Cortex of kidney (tissue), 1 donor: ENCODE measurements around the gene TAS1R3.

Source experiments
- DNase-seq: peaks from one replicate; lab custom pipeline; 2025; lab: John Stamatoyannopoulos, UW

Gene TAS1R3

DNA sequence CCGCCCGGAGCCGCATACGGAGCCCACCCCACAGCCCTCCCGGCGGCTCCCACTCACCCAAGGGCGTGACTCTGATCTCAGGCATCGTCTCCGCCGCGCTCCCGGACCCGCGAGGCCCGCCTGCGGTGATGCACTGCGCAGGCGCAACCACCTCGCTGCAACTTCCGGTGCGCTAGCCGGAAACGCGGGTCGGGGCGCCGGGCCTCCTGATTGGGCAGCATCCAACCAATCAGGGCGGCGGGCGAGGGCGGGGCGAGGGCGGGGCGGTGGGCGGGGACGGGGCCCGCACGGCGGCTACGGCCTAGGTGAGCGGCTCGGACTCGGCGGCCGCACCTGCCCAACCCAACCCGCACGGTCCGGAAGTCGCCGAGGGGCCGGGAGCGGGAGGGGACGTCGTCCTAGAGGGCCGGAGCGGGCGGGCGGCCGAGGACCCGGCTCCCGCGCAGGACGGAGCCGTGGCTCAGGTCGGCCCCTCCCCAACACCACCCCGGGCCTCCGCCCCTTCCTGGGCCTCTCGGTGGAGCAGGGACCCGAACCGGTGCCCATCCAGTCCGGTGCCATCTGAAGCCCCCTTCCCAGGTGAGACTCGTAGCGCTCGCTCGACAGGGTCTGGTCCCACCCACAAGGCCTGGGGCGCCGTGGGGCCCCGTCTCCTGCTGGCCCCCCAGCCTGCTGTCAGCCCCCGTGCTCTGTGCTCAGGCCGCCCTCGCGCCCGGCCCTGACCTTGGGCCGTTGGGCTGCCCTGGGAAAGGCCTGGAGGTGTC lies 6.4 kb upstream of the TAS1R3 start, which contains the start of the genes CPTP and INTS11:
Gene CPTP, plus strand, starts transcription at position 279 of the 764 bp plus-strand sequence. CDS start 2,109 bp downstream, outside the sequence.
Gene INTS11, minus strand, starts transcription at position 137 of the 764 bp plus-strand sequence. Its CDS starts 52 bp downstream, at position 85.
- peak; percentile 61 for DNase-seq

DNA sequence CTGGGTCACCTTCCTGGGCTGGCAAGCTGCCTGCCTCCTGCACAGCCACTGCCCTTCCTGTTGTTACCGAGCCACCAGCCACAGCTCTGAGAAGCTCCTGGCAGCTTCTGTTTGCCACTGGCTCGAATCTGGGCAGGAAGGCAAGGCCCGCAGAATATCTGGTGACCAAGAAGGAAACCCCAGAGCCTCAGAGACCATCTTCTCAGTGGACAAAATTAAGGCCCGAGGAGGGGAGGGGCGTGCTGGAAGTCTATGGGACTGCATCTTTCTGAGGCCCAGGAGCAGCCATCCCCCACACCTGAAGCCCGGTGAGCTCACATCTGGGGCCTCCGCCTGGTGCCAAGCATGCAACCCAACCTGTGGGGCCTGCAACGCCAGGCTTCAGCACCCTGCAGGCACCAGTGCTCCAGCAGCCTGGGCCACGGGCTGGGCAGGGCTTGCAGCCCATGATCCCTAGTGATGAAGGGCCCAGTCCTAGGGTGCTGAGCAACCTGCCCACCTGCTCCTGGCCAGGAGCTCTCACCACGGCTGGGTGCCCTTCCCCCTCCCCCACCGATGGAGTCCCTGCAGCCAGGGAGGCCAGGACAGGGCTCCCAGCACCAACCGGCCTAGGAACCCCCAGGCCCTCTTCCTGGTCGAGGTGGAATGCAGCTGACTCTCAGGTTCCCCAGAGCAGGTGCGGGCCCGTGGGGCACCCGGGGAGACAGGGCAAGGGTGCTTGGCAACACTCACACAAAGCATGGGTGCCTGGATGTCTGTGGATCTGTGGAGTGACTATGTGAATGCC lies 5.6 kb upstream of the TAS1R3 start:
- no peak for DNase-seq

DNA sequence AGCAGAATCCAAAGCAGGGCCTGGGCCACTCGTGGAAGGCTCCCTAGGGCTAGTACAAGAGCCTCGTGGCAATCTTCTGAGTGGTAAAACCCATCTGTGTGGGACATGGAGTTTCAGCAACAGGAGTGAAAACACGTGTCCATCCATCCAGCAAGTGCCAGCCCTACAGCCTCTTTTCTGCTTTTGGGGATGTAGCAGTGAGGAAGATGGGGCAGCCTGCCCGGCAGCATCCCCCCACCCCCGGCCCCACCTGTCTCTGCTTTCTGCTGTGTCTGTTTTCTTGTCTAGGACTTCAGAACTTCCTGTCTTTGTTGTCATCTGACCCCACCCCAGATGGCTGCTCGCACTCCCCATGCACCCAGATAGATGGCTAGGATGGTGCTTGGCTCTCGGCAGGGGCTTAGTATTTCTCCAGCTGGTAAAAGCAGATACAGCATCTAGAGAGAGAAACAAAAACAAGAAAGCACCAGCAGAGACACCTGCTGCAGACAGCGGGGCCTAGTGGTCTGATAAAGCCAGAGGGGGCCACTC lies 4.9 kb upstream of the TAS1R3 start:
- DNase-seq = no peak

DNA sequence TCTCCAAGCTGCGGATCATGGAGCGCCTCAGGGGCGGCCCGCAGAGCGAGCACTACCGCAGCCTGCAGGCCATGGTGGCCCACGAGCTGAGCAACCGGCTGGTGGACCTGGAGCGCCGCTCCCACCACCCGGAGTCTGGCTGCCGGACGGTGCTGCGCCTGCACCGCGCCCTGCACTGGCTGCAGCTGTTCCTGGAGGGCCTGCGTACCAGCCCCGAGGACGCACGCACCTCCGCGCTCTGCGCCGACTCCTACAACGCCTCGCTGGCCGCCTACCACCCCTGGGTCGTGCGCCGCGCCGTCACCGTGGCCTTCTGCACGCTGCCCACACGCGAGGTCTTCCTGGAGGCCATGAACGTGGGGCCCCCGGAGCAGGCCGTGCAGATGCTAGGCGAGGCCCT lies 3.8 kb upstream of the TAS1R3 start:
- no peak for DNase-seq

DNA sequence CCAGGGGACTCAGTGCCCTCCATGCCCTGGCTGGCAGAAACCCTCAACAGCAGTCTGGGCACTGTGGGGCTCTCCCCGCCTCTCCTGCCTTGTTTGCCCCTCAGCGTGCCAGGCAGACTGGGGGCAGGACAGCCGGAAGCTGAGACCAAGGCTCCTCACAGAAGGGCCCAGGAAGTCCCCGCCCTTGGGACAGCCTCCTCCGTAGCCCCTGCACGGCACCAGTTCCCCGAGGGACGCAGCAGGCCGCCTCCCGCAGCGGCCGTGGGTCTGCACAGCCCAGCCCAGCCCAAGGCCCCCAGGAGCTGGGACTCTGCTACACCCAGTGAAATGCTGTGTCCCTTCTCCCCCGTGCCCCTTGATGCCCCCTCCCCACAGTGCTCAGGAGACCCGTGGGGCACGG lies 2.8 kb upstream of the TAS1R3 start:
- DNase-seq = no peak

DNA sequence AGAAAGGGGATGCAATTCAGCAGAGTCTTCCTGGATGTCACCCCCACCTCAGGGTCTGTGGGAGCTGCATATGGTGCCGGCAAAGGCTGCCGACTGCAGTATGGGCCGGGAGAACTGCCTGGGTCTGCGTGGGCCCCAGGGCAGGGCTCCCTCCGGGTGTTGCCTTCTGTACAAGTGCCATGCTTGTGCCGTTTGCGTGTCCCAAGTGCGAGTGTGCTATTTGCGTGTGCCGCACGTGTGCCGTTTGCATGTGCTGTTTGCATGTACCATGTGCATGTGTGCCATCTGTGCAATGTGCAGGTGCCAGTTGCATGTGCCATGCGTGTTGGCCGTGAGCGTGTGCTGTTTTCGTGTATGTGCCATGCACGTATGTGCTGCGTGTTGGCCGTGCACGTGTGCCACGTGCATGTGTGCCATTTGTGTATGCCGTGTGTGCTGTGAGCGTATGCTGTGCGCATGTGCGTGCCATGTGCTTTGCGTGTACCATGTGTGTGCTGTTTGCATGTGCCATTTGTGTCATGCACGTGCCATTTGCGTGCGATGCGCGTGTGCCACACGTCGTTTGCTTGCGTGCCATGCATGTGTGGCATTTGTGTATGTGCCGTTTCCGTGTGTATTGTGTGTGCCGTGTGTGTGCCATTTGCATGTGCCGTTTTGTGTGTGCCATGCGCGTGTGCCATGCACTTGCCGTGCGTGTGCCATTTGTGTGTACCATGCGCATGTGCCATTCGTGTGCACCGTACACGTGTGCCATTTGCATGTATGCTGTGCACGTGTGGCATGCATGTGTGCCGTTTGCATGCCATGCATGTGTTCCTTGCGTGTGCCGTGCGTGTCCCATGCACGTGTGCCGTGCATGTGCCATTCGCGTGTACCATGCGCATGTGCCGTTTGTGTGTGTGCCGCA lies 1.5 kb upstream of the TAS1R3 start:
- DNase-seq = no peak

DNA sequence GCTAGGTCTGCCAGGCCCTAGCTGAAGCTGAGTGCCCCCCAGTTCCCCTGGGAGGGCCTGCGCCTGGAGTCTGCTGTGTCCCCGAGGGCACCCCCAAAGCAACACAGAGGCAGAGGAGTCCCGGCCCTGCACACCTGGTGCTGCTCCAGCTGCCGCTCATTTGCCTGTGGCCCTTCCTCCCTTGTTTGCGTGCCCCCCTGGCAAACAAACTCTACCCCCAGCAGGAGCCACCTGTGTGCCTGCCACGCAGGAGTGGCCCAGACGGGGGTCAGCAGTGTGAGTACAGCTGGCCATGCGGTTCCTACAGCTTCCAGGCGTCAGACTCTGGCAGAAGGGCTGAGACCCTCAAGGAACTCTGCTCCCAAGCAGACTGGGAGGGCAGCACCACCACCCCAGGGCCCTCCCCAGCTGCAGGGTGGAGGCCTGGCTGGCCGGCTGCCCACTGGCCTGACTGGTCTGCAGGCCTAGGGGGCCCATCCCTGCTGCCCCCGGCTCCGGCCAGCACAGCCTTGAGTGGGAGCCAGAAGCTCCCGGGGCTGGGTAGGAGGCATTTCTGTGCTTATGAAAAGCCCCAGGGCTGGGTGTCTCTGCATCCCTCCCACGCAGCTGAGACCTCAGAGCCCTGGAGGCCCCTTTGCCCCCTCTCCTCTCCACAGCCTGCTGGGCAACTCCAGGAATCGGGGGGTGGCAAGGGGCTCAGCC lies 563 bp upstream of the TAS1R3 start:
- no peak for DNase-seq

DNA sequence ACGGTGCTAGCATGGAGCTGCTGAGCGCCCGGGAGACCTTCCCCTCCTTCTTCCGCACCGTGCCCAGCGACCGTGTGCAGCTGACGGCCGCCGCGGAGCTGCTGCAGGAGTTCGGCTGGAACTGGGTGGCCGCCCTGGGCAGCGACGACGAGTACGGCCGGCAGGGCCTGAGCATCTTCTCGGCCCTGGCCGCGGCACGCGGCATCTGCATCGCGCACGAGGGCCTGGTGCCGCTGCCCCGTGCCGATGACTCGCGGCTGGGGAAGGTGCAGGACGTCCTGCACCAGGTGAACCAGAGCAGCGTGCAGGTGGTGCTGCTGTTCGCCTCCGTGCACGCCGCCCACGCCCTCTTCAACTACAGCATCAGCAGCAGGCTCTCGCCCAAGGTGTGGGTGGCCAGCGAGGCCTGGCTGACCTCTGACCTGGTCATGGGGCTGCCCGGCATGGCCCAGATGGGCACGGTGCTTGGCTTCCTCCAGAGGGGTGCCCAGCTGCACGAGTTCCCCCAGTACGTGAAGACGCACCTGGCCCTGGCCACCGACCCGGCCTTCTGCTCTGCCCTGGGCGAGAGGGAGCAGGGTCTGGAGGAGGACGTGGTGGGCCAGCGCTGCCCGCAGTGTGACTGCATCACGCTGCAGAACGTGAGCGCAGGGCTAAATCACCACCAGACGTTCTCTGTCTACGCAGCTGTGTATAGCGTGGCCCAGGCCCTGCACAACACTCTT lies 1.1 kb downstream of the TAS1R3 start:
- DNase-seq = no peak

DNA sequence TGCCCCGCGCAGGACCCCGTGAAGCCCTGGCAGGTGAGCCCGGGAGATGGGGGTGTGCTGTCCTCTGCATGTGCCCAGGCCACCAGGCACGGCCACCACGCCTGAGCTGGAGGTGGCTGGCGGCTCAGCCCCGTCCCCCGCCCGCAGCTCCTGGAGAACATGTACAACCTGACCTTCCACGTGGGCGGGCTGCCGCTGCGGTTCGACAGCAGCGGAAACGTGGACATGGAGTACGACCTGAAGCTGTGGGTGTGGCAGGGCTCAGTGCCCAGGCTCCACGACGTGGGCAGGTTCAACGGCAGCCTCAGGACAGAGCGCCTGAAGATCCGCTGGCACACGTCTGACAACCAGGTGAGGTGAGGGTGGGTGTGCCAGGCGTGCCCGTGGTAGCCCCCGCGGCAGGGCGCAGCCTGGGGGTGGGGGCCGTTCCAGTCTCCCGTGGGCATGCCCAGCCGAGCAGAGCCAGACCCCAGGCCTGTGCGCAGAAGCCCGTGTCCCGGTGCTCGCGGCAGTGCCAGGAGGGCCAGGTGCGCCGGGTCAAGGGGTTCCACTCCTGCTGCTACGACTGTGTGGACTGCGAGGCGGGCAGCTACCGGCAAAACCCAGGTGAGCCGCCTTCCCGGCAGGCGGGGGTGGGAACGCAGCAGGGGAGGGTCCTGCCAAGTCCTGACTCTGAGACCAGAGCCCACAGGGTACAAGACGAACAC lies 1.8 kb downstream of the TAS1R3 start:
- DNase-seq = no peak

DNA sequence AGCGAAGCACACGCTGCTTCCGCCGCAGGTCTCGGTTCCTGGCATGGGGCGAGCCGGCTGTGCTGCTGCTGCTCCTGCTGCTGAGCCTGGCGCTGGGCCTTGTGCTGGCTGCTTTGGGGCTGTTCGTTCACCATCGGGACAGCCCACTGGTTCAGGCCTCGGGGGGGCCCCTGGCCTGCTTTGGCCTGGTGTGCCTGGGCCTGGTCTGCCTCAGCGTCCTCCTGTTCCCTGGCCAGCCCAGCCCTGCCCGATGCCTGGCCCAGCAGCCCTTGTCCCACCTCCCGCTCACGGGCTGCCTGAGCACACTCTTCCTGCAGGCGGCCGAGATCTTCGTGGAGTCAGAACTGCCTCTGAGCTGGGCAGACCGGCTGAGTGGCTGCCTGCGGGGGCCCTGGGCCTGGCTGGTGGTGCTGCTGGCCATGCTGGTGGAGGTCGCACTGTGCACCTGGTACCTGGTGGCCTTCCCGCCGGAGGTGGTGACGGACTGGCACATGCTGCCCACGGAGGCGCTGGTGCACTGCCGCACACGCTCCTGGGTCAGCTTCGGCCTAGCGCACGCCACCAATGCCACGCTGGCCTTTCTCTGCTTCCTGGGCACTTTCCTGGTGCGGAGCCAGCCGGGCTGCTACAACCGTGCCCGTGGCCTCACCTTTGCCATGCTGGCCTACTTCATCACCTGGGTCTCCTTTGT lies 2.6 kb downstream of the TAS1R3 start:
- DNase-seq = no peak

DNA sequence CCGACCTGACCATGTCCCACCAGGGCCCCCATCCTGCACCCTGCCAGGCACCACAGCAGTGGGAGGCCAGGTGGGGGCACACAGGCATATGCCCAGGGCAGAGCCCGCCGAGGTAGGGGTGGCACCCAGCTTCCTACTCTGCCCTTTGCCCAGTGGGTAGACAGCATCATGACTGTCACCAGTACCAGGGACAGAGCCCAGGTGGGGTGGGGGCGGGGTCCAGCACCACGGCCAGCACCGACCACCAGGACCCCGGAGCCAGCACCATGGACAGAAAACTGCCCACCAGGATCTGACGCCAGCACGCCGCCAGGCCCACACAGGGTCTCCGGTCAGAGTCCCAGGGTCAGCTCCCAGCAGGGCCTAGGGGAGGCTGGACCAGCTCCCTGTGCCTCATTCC lies 3.8 kb downstream of the TAS1R3 start:
- DNase-seq = no peak

DNA sequence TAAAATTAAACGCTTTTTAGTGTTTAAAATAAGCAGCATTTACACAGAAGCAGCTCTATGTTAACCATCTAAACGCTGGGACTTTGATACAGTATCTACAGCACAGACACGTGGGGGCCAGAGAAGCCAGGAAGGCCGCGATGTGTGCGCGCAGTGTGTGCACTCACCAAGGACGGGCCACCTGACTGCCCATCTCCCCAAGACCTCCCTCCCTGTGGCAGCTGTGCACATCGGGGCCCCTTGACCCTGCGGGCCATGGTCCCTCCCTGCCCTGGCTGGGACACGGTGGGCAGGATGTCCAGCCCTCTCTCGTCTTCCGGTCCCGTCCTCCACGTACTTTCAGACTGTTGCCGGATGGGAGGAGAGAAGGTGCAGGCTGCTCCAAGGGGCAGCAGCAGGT lies 4.2 kb downstream of the TAS1R3 start:
- DNase-seq = no peak

DNA sequence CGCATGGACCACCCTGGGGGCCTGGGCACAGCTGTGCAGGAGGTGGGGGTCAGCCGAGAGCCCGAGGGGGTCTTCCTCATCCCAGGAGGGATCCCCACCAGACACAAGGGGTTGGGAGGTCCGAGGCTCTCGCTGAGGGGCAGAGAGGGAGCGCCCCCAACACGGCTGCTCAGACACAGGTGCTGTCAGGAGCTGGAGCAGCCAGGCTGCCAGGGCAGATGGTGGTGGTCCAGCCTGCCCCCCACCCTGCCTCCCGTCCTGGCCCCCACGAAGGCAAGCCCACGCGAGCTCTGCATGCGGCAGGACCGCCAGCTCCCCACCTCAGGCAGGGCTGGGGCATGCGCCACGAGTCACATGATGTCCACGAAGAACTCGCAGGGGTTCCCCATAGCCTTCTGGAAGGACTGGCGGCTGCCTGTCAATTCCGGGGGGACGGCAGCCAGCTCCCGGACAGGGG lies 4.7 kb downstream of the TAS1R3 start:
- DNase-seq = no peak

DNA sequence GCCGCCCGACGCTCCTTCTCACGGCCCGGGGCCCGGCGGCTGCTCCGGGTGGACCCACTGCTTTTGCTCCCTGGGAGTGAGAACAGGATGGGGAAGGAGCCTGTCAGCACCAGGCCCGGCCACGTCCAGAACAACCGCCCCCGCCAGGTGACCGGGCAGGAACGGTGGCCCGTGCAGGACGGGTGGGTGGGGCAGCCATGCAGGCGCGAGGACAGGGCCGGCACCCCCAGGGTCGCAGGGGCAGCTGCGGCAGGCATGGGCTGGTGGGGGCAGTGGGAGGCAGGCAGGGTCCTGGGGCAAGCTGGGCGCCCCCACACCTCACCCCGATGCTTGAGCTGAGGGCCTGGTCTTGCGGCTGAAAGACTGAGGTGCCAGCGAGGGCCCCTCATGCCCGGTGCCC lies 5.4 kb downstream of the TAS1R3 start:
- no peak for DNase-seq

DNA sequence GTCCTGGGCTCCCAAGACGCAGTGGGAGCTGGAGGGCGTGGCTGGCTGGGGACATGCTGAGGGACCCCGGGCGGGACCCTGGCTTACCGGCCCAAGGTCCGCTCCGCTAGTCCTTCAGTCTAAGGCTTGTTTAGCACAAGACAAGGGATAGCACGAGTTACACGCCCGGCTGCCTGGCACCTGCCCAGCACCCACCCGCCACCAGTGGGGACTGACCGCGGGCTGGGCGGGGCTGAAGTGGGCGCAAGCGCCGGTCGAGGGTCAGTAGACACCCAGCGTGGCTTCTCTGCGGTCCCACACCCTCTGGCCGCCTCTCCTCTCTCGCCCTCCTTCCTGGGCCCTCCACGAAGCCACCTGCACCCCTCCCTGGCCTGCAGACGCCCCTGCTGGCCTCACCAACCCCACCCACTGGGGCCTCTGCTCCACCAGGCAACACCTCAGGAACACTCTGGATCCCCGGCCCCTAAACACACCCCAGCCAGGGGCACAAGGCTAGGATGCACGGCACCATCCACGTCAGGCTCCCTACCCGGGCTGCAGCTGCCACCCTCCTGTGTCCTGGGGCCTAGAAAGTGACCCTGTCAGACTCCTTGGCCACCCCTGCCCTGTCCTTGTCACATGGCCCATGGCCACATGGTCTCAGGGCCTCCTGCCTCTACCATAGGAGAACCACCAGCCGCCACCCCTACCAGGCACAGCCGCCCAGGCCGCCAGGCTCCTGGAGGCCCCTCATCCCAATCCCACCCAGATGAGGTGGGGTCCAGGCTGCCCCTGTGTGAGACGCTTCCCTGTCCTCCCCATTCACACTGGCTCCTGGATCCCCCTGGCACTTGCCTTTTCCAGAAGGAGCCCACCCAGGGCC lies 6.1 kb downstream of the TAS1R3 start:
- DNase-seq = no peak

DNA sequence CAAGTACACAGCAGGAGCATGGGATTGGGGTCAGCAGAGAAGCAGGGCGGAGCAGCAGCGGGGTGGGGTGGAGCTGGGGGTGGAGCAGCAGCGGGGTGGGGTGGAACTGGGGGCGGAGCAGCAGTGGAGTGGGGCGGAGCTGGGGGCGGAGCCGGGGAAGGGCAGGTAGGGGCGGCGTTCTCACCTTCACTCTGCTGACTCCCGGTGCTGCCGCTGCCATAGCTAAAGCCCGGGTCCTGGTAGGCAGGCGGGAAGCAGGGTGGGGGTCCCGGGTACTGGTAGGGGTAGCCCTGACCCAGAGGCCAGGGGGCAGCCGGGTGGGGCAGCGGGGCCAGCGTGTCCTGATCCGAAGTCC lies 6.7 kb downstream of the TAS1R3 start:
- no peak for DNase-seq

DNA sequence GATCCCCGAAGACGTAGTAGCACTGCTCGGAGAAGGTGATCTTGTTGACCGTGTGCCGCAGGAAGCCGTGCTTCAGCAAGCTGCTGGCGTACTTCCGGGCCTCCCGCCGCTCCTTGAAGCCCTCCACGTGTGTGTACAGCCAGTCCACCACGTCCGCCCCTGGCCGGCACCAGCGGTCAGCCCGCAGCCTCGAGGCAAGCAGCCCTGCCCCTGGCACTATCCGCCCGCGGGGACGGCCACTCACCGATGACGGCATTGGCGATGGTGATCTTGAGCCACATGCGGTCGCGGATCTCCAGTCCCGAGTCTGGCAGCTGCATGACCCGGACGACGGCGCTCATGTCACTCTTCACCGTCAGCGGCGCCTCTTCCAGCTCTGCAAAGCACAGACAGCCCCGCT lies 7.2 kb downstream of the TAS1R3 start:
- DNase-seq = no peak

DNA sequence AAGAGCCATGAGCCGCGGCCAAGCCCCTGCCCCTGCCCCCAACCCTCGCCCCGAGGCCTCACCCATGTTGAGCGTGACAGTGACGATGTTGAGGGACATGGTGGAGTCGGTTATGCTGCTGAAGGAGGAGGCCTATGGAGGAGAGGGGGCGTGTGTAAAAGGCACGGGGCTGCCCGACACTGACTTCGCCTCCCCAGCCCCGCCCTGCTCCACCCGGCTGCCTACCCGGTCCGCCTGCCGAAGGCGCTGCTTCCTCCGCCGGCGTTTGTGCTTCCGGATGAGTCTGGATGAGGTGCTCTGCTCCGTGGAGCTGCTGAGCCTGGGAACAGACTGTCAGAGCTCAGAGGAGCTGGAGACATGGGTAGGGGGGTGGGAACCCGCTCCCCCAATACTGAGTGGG lies 9.1 kb downstream of the TAS1R3 start:
- DNase-seq = no peak
